HG03060 (cell line): ENCODE data around the gene SFSWAP.

Source experiments
- ATAC-seq: cut with Tn5 transposase; IDR thresholded peaks from one replicate; pipeline ENCODE4 v1.9.1; 2021; ENCODE audit warnings: low read depth, moderate number of reproducible peaks; ENCODE audit not compliant: unreplicated experiment

Gene SFSWAP

GRCh38 chr12:131783915-131784541 lies 73.1 kb downstream of the SFSWAP start:
- ATAC-seq: no peak

- no peak for ATAC-seq
These were observed 74.2 kb downstream of the SFSWAP start for GRCh38 chr12:131784909-131785762.

- ATAC-seq: no peak
These were observed 75.0 kb downstream of the SFSWAP start for GRCh38 chr12:131785763-131786330.

GRCh38 chr12:131786331-131786730 lies 75.4 kb downstream of the SFSWAP start:
- ATAC-seq: no peak

- ATAC-seq: no peak
These were observed 76.3 kb downstream of the SFSWAP start for GRCh38 chr12:131787143-131787660.

- ATAC-seq: no peak
These were observed 77.2 kb downstream of the SFSWAP start for GRCh38 chr12:131788070-131788469.

GRCh38 chr12:131789638-131790037 lies 78.7 kb downstream of the SFSWAP start:
- ATAC-seq: no peak

- no peak for ATAC-seq
These were observed 82.5 kb downstream of the SFSWAP start for GRCh38 chr12:131793243-131794022.

GRCh38 chr12:131794061-131794460 lies 83.2 kb downstream of the SFSWAP start:
- no peak for ATAC-seq

GRCh38 chr12:131794573-131794972 lies 83.7 kb downstream of the SFSWAP start:
- no peak for ATAC-seq

GRCh38 chr12:131795064-131795463 lies 84.2 kb downstream of the SFSWAP start:
- ATAC-seq: no peak

GRCh38 chr12:131795690-131796410 lies 85.0 kb downstream of the SFSWAP start:
- no peak for ATAC-seq

GRCh38 chr12:131796411-131796736 lies 85.5 kb downstream of the SFSWAP start:
- ATAC-seq: no peak

- ATAC-seq: no peak
These were observed 86.1 kb downstream of the SFSWAP start for GRCh38 chr12:131796754-131797587.

- no peak for ATAC-seq
These were observed 86.7 kb downstream of the SFSWAP start for GRCh38 chr12:131797588-131797934.

- no peak for ATAC-seq
These were observed 88.3 kb downstream of the SFSWAP start for GRCh38 chr12:131799195-131799594.

- ATAC-seq: no peak
These were observed 89.1 kb downstream of the SFSWAP start for GRCh38 chr12:131799828-131800593.

GRCh38 chr12:131800594-131801135 lies 89.8 kb downstream of the SFSWAP start:
- no peak for ATAC-seq
